ENCODE results near the gene NGB. TPM values are rescaled to one million over a fixed set of nuclear protein-coding genes. Genes with fewer than 3 reads are reported as not detected.

Gene NGB
- total and polyA plus RNA-seq, 2 of the 8 experiments (the other 6 are each of a cell fraction or from before 2014, with no cell fraction given) = 0.30 to 0.60 TPM

GRCh38 chr14:77242752-77243151 lies 28.3 kb downstream of the NGB start:
- ChIA-PET POLR2A (ENCODE audit: partially characterized antibody) (no interaction called here), CTCF (ENCODE audit: partially characterized antibody) (interaction anchor here (0.8 to 3.0 kb wide), 9 partner anchors 9 to 109 kb away, joined by 3 to 18 read pairs (median 4); no protein-coding TSS in a partner anchor)
- no peak overlapping the region for H2AK5ac ChIP-seq (ENCODE audit: low read depth, low read length)
- H2BK15ac ChIP-seq (ENCODE audit: low read length) = no peak overlapping the region
- no peak overlapping the region for H4K5ac ChIP-seq (ENCODE audit: insufficient read length, low read depth, low read length)
- no peak overlapping the region for H3K9ac ChIP-seq (replicated peaks in 1 of 4; ENCODE audit: extremely low read depth in 1 of 4, low read depth in 3 of 4, low read length in 3 of 4)
- no peak overlapping the region for H2BK12ac ChIP-seq (ENCODE audit: low read depth, low read length)
- no peak overlapping the region for H3K4me2 ChIP-seq (ENCODE audit: insufficient read depth in 1 of 2, low read depth in 2 of 2, low read length in 2 of 2)
- H3K79me2 ChIP-seq (ENCODE audit: control insufficient read depth in 1 of 2, insufficient read depth in 2 of 2, low read length in 2 of 2) = no peaks in the 10 kb centered on the region
- H3K18ac ChIP-seq (ENCODE audit: extremely low read depth, low read length) = no peak overlapping the region
- H3K56ac ChIP-seq (replicated peaks; ENCODE audit: insufficient read length, low read depth, low read length) = no peak overlapping the region
- DNase-seq (ENCODE audit: low read depth in 1 of 2, low spot score in 2 of 2) = no peak
- H3K14ac ChIP-seq (ENCODE audit: insufficient read length) = no peak overlapping the region
- no peak overlapping the region for H2BK20ac ChIP-seq (ENCODE audit: low read length)
- no peak overlapping the region for H3K4me3 ChIP-seq (ENCODE audit: extremely low read depth in 1 of 4, insufficient read depth in 2 of 4, low read depth in 3 of 4, low read length in 4 of 4)
- H3K27me3 ChIP-seq (replicated peaks in 1 of 4; ENCODE audit: control insufficient read depth in 3 of 4, extremely low read depth in 1 of 4, insufficient read depth in 3 of 4, low read length in 3 of 4) = no peaks in the 10 kb centered on the region
- no peaks in the 10 kb centered on the region; a peak in 3 of 8 replicates for H3K36me3 ChIP-seq (ENCODE audit: control insufficient read depth in 2 of 4, insufficient read depth in 4 of 4, low read length in 3 of 4)
- H2AFZ ChIP-seq (ENCODE audit: low read length) = no peak overlapping the region
- no peak overlapping the region for H2BK120ac ChIP-seq (replicated peaks; ENCODE audit: low read depth, low read length)
- no peak for FAIRE-seq
- no peak overlapping the region for H2BK5ac ChIP-seq (ENCODE audit: low read depth, low read length)
- H3K23me2 ChIP-seq (ENCODE audit: low read depth, low read length) = no peaks in the 10 kb centered on the region
- no peak overlapping the region for H3K23ac ChIP-seq (ENCODE audit: insufficient read length)
- no peak overlapping the region for H4K8ac ChIP-seq (ENCODE audit: extremely low read depth, insufficient read depth, low read length)
- no peaks in the 10 kb centered on the region; a peak in 1 of 7 replicates for H3K4me1 ChIP-seq (replicated peaks in 1 of 4; ENCODE audit: control insufficient read depth in 3 of 4, insufficient read depth in 4 of 4, low read length in 3 of 4)
- no peak overlapping the region for H3K27ac ChIP-seq (ENCODE audit: low read depth, low read length)
- no peak overlapping the region for H4K91ac ChIP-seq (replicated peaks; ENCODE audit: insufficient read length, low read length)
- WGBS, 2 experiments (ENCODE audit: extremely low coverage in 1 of 2, insufficient coverage in 1 of 2, insufficient read length in 1 of 2, insufficient replicate concordance in 2 of 2, low coverage in 1 of 2, low lambda C conversion rate in 2 of 2, missing lambda C conversion rate in 1 of 2) = 90 to 100% methylated on average over 3 to 12 of the region's 12 CpGs
- peaks cover 0 to 2% of the 10 kb centered on the region in 2 experiments for H4K20me1 ChIP-seq (replicated peaks in 1 of 2; ENCODE audit: control insufficient read depth in 1 of 2, insufficient read depth in 2 of 2, low read length in 2 of 2)
- H3K9me3 ChIP-seq (ENCODE audit: insufficient read depth in 2 of 2, low read depth in 1 of 2, low read length in 1 of 2) = no peaks in the 10 kb centered on the region
- no peaks in the 10 kb centered on the region for H3K79me1 ChIP-seq (ENCODE audit: low read depth, low read length)
- no peak overlapping the region for H3K4ac ChIP-seq (replicated peaks; ENCODE audit: insufficient read length, low read depth, low read length)
- TF ChIP-seq TCF12 (IDR thresholded peaks at IDR 0.05; ENCODE audit: low read depth, low read length) (no peak), TBP (IDR thresholded peaks at IDR 0.05; ENCODE audit: low read depth, low read length) (no peak), JUN (IDR thresholded peaks at IDR 0.05; ENCODE audit: low read depth, low read length) (no peak), SRF (IDR thresholded peaks at IDR 0.05; ENCODE audit: low read depth, low read length) (no peak), RNF2 (IDR thresholded peaks at IDR 0.05; ENCODE audit: borderline replicate concordance, low read depth, low read length, missing control alignments, poor library complexity, severe bottlenecking) (no peak), BCL11A (IDR thresholded peaks at IDR 0.05; ENCODE audit: low read depth in 2 of 2, low read length in 2 of 2) (no peak), USF2 (IDR thresholded peaks at IDR 0.05; ENCODE audit: low read length) (no peak), KDM4A (IDR thresholded peaks at IDR 0.05; ENCODE audit: low read depth, low read length, severe bottlenecking) (no peak), GTF2F1 (IDR thresholded peaks at IDR 0.05; ENCODE audit: borderline replicate concordance, low read depth, low read length) (no peak), FOSL1 (IDR thresholded peaks at IDR 0.05; ENCODE audit: insufficient read depth, low read depth, low read length) (no peak), RAD21 (IDR thresholded peaks at IDR 0.05 in 1 of 2, conservative IDR thresholded peaks at IDR 0.05 in 1 of 2; ENCODE audit: low read depth in 2 of 2, low read length in 2 of 2) (no peak), NANOG (IDR thresholded peaks at IDR 0.05; ENCODE audit: insufficient read depth, low read depth, low read length, poor library complexity, severe bottlenecking) (no peak), SUZ12 (IDR thresholded peaks at IDR 0.05; ENCODE audit: low read length) (no peak)

All from H1 (cell line).